ENCODE measurements around the gene TMEM120B. TPM values are rescaled to one million over a fixed set of nuclear protein-coding genes. Genes with fewer than 3 reads are reported as not detected.
"Not testable (repeated sequence)": the region's sequence is repeated elsewhere in the genome, so short reads cannot be mapped to it uniquely, and the experiment has no call there.

Gene TMEM120B
- polyA plus RNA-seq (ENCODE audit: insufficient read length in 4 of 4), result 10 to 100 TPM in 1 of 4 donors, 1 to 10 TPM in 3; 8.0 to 10.3 (median 8.8) TPM

DNA sequence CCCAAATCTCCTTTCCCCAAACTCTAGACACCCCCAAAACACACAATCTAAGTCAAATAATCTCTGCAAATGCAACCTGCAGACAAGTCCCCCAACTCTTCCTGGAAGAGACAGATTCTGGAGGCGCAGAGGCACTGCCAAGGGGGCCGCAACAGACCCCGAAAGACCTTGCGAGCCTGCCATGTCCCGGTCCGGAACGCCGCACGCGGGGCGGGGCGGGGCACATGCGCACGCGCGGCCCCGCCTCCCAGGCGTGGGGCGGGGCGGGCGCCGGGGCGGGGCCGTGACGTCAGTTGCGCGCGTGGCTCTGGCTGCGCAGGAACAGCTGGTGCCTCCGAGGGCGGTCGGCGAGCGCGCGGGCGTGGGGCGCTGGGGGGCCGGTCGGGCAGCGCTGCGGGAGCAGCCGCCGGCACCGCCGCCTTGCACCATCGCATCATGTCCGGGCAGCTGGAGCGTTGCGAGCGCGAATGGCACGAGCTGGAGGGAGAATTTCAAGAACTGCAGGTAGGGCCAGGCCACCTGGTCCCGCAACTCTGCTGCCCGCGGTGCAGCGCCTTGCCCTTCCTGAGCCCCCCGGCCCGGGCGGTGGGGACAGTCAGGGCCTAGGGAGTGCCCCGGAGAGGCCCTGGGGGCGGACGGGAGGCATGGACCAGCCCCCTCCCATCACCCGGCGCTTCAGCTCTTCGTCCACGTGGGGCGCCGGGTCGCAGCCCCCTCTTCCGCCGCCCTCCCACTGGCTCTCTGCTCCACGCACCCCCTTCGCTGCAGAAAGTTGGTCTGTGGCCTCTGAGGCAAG, at the start of gene TMEM120B:
TMEM120B (plus strand) TSS at position 292 of the 796 bp plus-strand sequence; CDS start at position 436, 144 bp downstream.
- peak in 3 of 4 donors; percentile 54 to 67 (median 61) for DNase-seq (ENCODE audit: low read depth in 4 of 4, low spot score in 3 of 4)

DNA sequence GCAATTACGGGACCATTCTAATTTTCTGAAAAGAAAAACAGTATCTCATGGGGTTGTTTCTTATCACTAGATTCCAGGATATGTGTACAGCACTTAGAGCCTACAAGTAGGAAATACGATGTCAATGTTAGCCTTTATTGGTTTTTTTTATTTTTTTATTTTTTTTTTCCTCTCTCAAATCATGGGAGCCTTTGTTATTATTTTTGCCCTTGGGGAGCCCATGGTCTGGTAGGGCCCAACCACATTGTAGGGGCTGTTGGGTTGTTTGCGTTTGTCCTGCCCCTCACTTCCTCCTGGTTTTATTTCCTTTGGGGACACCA, 49.0 kb upstream of the TMEM120B start:
- no peak for DNase-seq (ENCODE audit: low read depth in 4 of 4, low spot score in 3 of 4)

DNA sequence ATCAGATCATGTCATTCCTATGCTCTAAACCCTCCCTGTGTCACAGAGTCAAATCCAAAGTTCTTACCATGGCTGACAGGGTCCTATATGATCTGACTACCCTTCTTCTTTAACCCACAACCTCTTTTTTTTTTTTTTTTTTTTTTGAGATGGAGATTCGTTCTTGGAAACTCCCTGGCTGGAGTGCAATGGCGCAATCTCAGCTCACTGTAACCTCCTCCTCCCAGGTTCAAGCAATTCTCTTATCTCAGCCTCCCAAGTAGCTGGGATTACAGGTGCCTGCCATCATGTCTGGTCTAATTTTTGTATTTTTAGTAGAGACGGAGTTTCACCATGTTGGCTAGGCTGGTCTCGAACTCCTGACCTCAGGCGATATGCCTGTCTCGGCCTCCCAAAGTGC, 45.7 kb upstream of the TMEM120B start:
- DNase-seq (ENCODE audit: low read depth in 4 of 4, low spot score in 3 of 4), result not testable (repeated sequence)

DNA sequence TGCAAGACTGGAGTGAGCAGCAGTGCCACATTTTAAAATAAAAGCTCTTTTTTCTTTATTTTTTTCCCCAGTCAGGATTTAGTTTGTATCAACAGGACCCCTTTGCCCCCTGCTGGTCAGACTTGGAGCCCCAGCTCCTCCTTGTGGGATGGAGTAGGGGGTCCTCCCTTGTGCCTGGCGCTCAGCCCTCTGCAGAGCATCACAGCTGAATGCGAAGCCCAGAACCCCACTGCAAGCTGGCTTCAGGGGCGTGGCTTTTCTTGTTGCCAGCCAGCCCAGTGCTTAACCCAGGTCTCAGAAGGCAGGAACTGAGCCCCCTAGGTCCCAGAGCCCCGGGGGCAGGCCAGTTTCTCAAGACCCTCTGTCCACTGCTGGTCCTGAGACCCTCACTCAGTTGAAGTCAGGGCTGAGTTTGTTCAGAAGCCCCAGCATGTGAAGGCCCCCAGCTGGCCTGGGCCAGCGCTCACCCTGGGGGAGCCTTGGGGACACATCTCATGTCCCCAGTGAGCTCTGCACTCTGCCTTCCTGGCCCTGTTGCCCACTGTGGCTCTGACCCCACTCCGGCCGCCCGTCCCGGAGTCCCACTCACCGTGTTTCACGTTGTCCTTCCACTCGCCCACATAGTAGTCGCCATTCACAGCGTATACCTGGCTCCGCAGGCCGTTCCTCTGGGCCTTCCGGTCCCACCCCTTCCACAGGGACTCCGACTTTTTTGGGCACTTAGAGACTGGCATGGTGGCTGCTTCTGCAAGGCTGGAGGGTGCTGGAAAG, 43.6 kb upstream of the TMEM120B start:
- DNase-seq (ENCODE audit: low read depth in 4 of 4, low spot score in 3 of 4), result no peak

DNA sequence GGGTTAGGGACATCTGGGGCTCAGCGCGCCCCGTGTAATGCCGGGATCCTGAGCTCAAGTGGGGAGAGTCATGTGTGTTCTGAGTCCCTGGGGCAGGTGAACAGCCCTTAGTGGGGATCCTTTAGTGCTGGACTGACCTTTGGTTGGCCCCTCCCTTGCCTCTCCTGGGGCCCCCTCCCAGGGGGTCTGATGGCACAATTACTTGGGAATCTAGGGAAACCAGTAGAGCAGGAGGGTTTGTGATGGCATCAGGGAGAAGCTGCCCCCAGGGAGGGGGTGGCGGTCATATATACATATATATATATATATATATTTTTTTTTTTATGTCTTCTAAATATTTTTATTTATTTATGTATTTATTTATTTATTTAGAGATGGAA, 43.0 kb upstream of the TMEM120B start, which contains the start of gene MORN3:
MORN3 (minus strand) TSS at position 134 of the 380 bp plus-strand sequence. CDS start 171 bp downstream, outside the sequence.
- no peak for DNase-seq (ENCODE audit: low read depth in 4 of 4, low spot score in 3 of 4)

DNA sequence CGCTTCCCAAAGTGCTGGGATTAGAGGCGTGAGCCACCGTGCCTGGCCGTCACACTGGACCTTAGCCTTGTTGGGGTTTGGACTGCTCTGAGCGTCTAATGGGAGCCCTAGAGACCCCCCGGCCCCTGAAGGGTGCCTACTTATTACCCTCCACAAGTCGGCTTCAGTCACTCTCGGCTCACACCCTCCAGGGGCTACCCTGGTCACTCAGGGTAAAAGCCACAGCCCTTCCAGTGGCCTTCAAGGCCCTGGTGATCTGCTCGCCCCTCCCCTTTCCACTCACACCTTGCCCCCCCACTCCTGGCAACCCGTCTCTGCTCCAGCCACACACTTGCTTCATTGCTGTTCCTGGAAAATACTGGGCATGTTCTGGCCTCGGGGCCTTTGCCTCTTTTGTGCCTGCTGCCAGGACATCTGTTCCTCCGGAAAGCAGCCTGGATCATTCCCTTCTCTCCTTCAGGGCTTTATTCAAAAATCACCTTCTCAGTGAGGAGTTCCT, 39.5 kb upstream of the TMEM120B start:
- DNase-seq (ENCODE audit: low read depth in 4 of 4, low spot score in 3 of 4), result no peak

DNA sequence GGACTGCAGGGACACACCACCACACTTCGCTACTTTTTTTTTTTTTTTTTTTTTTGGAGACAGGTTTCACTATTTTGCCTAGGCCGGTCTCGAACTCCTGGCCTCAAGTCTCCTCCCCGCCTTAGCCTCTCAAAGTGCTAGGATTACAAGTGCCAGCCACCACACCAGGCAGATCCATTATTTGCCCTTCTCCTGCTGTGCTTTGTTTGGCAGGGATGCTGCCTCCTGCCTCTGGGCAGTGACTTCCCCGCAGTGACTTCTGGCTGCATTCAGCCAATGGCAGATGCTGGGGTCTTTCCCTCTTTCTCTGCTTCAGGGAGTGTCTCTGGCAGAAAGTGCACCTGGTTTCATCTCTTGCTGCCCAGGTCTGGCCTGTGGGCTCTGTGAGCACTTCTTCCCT, 36.4 kb upstream of the TMEM120B start:
- DNase-seq (ENCODE audit: low read depth in 4 of 4, low spot score in 3 of 4), result no peak

DNA sequence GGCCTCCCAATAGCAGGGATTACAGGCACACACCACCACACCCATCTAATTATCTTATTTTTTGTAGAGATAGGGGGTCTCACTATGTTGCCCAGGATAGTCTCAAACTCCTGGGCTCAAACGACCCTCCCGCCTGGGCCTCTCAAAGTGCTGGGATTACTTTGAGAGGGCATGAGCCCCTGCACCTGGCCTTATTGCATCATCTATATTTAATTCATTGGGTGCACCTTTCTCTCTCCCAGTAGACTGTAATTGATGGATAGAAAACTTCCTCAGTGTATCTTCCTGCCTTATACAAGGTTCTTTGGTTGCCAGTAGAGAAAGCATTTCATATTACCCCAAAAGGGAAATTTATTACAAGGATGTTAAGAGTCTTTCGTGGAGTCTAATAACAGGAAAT, 34.2 kb upstream of the TMEM120B start:
- DNase-seq (ENCODE audit: low read depth in 4 of 4, low spot score in 3 of 4), result no peak

DNA sequence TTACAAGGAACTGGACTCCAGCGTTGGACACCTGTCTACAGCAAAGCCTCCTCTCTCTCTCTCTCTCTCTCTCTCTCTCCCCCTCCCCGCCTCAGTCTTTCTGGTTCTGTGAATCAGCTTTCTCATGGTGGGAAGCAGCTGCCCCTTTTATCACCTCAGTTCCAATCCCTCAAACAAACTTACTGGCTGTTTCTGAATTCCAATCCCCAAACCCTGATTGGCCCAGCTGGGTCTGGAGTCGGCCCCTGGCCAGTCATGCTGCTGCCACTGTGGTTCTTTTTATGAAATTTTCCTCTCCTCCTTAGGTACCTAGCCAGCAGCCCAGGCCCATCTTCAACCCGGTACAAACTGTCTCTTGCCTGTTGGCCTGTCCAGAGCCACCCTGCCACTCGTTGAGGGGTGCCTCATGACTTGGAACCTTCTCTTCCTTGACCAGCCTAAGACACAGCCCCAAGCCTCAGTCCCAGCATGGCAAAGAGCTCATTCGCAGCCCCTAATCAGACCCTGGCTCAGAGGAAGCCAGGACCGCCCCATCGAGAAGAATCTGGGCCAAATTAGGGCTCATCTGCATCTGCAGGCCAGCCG, 33.7 kb upstream of the TMEM120B start:
- DNase-seq (ENCODE audit: low read depth in 4 of 4, low spot score in 3 of 4), result no peak

DNA sequence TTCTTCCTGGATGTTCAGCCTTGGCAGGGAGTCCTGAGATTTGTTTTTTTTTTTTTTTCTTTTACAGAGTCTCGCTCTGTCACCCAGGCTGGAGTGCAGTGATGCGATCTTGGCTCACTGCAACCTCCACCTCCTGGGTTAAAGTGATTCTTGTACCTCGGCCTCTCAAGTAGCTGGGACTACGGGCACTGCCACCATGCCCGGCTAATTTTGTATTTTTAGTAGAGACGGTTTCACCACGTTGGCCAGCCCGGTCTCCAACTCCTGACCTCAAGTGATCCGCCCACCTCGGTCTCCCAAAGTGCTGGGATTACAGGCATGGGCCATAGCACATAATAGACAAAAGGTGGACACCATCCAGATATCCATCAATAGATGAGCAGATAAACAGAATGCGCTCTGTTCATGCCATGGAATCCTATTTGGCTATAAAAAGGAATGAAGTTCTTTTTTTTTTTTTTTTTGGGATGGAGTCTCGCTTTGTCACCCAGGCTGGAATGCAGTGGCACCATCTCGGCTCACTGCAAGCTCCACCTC, 32.8 kb upstream of the TMEM120B start:
- not testable (repeated sequence) for DNase-seq (ENCODE audit: low read depth in 4 of 4, low spot score in 3 of 4)

DNA sequence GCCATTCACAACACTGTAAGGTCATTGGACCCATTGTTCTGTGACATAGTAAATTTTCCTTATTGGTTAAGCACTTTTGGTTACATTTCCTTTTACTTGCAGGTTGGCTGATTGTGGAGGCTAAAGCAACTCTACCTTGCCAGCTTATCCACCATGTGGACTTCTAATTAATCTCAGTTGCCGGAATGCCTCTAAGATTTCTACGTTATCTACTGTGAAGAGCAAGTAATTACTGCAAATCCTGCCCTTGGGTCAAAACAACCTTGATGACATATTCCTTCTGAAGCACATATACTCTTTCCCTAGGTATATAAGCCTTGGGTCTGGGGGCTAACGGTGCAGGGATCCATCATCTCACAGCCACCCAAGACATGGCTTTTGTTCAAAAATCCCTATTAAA, 23.6 kb upstream of the TMEM120B start:
- DNase-seq (ENCODE audit: low read depth in 4 of 4, low spot score in 3 of 4), result no peak

DNA sequence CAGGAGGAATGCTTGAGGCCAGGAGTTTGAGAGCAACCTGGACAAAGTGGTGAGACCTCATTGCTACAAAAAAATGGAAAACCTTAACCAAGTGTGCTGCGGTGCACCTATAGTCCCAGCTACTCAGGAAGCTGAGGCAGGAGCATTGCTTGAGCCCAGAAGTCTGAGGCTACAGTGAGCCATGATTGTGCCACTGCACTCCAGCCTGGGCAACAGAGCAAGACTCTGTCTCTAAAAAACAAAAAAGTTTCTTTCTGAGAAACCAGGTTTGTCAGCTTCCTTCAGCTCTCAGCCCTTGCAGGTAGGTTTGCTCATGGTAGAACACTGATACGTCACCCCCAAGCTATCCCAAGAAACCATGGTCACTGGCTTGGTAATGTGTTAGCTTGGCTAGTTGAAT, 23.1 kb upstream of the TMEM120B start:
- DNase-seq (ENCODE audit: low read depth in 4 of 4, low spot score in 3 of 4), result no peak

DNA sequence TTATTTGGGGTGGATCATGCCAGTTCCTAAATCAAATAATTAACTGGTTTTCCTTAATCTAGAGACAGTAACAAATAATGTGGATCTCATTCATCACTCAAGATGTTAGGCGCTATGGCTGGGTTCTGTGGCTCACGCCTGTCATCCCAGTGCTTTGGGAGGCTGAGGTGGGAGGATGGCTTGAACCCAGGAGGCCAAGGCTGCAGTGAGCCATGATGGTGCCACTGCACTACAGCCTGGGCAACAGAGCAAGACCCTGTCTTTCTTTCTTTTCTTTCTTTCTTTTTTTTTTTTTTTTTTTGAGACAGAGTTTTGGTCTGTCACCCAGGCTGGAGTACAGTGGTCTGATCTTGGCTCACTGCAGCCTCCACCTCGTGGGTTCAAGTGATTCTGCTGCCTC, 19.8 kb upstream of the TMEM120B start:
- not testable (repeated sequence) for DNase-seq (ENCODE audit: low read depth in 4 of 4, low spot score in 3 of 4)

DNA sequence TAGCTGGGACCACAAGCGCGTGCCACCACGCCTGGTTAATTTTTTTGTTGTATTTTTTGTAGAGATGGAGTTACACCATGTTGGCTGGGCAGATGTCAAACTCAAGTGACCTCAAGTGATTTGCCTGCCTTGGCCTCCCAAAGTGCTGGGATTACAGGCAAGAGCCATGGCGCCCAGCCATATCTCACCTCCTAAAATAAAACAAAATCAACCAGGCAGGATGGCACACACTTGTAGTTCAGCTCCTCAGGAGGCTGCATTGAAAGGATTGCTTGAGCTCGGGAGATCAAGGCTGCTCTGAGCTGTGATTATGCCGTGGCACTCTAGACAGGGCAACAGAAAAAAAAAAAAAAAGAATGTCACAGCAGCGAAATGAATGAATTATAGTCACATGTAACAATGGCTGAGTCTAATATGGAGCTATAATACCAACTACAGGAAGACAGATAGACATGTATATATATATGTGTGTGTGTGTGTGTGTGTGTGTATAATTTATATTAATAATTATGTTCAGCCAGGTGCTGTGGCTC, 19.3 kb upstream of the TMEM120B start:
- DNase-seq (ENCODE audit: low read depth in 4 of 4, low spot score in 3 of 4), result no peak

DNA sequence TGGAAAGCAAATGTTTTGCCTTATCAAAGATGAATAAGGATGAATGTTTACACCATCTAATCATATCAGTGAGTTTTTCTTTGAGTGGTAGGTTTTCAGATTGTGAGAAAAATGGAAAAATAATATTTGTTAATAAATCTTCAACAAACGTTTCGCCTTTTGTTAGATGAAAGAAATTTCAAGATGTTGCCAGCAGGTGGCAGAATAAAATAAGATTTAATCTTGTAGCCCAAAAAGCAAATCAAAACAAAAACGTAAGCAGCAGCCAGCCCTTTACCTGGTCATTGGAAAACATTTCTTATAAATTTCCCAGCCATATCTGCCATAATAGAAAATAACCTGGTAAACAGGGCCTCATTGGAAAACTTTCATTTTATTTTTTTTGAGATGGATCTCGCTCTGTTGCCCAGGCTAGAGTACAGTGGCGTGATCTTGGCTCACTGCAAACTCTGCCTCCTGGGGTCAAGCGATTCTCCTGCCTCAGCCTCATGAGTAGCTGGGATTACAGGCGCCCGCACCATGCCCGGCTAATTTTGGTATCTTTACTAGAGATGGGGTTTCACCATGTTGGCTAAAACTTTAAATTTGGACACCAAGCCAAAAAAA, 15.4 kb upstream of the TMEM120B start:
- no peak for DNase-seq (ENCODE audit: low read depth in 4 of 4, low spot score in 3 of 4)

DNA sequence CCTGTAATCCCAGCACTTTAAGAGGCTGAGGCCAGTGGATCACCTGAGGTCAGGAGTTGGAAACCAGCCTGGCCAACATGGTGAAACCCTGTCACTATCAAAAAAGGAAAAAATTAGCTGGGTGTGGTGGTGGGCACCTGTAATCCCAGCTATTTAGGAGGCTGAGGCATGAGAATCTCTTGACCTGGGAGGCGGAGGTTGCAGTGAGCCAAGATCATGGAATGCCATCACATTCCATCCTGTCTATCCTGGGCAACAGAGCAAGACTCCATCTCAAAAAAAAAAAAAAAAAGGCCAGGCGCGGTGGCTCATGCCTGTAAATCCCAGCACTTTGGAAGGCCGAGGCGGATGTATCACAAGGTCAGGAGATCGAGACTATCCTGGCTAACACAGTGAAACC, 14.7 kb upstream of the TMEM120B start:
- not testable (repeated sequence) for DNase-seq (ENCODE audit: low read depth in 4 of 4, low spot score in 3 of 4)

DNA sequence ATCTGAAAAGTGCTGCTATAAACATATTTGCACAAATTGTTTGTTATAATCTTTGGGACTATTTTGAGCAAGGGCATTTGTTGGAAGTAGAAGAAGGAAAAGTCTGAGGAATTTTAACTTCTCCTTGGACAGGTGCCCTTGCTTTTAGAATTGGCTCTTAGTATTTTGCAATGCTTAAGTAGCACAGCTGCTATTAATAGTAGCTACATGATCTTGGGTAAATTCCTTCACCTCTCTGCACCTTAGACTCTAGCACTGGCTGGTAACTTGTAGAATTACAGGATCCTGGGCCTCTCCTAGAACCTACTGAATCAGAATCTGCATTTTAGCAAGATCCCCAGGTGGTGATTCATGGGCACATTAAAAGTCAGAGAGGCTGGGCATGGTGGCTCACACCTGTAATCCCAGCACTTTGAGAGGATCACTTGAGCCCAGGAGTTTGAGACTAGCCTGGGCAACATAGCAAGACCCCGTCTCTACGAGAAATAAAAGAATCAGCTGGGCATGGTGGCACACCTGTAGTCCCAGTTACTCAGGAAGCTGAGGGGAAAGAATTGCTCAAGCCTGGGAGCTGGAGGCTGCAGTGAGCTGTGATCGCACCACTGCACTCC, 10.8 kb upstream of the TMEM120B start:
- no peak for DNase-seq (ENCODE audit: low read depth in 4 of 4, low spot score in 3 of 4)

DNA sequence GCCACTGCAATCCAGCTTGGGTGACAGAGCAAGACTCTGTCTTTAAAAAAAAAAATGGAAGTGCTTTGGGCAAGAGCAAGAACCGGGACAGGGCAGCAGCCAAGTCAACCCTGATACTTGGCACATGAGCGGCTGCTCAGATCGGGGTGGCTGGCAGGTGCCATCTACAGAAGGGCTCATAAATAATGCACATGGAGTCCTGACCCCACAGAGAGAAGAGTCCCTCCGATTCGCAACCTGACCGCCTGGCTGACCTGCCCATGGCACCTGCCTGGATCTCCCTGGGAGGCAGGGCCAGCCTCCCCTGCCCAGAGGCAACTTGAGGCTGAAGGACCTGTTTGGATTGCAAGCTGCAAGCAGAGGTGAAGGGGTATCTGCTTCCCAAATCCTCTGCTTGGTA, 9.6 kb upstream of the TMEM120B start:
- DNase-seq (ENCODE audit: low read depth in 4 of 4, low spot score in 3 of 4), result no peak

DNA sequence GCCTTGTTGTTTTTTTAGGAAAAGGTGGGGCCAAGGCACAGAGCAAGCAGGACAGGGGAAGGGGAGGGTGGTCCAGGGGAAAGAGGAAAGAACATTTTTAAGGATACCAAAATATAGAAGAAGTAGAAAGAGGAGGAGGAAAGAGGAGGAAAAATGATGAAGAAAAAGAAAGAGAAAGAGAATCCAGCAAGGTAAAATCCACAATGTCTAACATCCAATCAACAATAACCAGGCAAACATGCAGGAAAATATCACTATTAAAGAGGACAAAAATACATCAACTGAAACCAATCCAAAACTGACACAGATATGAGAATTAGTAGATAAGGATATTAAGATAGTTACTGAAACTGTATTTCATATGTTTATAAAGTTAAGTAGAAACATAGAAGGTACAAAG, 7.0 kb upstream of the TMEM120B start:
- no peak for DNase-seq (ENCODE audit: low read depth in 4 of 4, low spot score in 3 of 4)

All from right renal pelvis (tissue), 4 donors.